Left ventricle myocardium inferior (tissue), 1 donor: Measurements from ENCODE around the gene DLX5. TPM values are rescaled to one million over a fixed set of nuclear protein-coding genes. Genes with fewer than 3 reads are reported as not detected.

Experiments
- DNase-seq: peaks from one replicate; pipeline ENCODE4 v3.0.0-alpha.2; 2020
- H3K27ac ChIP-seq: fragments of 200-600 bp; replicated peaks from 2 replicates; pipeline ENCODE4 v1.8.0; 2021
- H3K27me3 ChIP-seq: fragments of 200-600 bp; 2 replicates; pipeline ENCODE4 v1.8.0; 2021; ENCODE audit warnings: low read depth
- H3K36me3 ChIP-seq: fragments of 200-600 bp; 2 replicates; pipeline ENCODE4 v1.8.0; 2021
- H3K4me1 ChIP-seq: fragments of 200-600 bp; 2 replicates; pipeline ENCODE4 v1.8.0; 2021
- H3K4me3 ChIP-seq: fragments of 200-600 bp; 2 replicates; pipeline ENCODE4 v1.8.0; 2021; ENCODE audit warnings: mild to moderate bottlenecking, moderate library complexity
- H3K9me3 ChIP-seq: fragments of 200-600 bp; replicated peaks from 2 replicates; pipeline ENCODE4 v1.8.0; 2021
- intact Hi-C: fragments of 100-400 bp; cut with micrococcal nuclease; formaldehyde crosslinking; loops from one replicate; pipeline ENCODE4 v1.11.0; 2022
- total RNA-seq: library from RNA; stranded (reverse); fragmentation: NEBNext Ultra II Directional; extraction: Animal tissue kit (Norgen Biotek cat#: 25700); gene quantifications from one replicate; pipeline ENCODE4 v1.2.1, GENCODE V29; 2021
- TF ChIP-seq, protein P1 (sequence below): fragments of 200-600 bp; IDR thresholded peaks from 2 replicates; pipeline ENCODE4 v1.8.0; 2021; ENCODE audit warnings: antibody characterized with exemption, mild to moderate bottlenecking, borderline replicate concordance
- donor health status: DM: no; HTN: yes; CAD: no; lungs with severe emphysema.

DLX5 gene
- total RNA-seq, 1 donor from 2014 or later: not detected

DNA sequence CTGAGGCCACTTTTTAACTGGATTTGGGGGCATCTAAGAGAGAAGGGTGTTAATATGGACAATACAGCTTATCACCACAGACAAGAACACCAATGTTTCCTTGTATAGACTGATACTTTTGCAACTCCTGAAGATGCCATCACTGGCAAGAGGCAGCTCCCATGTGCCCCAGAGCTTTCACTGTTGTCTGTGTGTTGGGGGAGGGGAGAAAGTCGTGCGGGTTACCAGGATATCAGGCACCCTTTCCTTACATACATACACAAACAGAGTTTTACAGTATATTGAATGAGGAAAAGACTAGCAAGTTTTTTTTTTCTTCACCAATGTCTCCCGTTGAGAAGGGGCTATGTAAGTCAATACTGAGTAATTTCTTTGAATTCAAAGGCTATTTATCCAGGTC, 23.4 kb downstream of the DLX5 start:
- H3K4me1 ChIP-seq: peaks cover 36% of the 10 kb centered on the region
- no peak overlapping the region for H3K4me3 ChIP-seq
- no peak for DNase-seq
- H3K9me3 ChIP-seq: no peaks in the 10 kb centered on the region
- H3K36me3 ChIP-seq: no peaks in the 10 kb centered on the region
- H3K27ac ChIP-seq: no peak overlapping the region
- H3K27me3 ChIP-seq: peaks cover 100% of the 10 kb centered on the region
- TF ChIP-seq, protein P1, sequence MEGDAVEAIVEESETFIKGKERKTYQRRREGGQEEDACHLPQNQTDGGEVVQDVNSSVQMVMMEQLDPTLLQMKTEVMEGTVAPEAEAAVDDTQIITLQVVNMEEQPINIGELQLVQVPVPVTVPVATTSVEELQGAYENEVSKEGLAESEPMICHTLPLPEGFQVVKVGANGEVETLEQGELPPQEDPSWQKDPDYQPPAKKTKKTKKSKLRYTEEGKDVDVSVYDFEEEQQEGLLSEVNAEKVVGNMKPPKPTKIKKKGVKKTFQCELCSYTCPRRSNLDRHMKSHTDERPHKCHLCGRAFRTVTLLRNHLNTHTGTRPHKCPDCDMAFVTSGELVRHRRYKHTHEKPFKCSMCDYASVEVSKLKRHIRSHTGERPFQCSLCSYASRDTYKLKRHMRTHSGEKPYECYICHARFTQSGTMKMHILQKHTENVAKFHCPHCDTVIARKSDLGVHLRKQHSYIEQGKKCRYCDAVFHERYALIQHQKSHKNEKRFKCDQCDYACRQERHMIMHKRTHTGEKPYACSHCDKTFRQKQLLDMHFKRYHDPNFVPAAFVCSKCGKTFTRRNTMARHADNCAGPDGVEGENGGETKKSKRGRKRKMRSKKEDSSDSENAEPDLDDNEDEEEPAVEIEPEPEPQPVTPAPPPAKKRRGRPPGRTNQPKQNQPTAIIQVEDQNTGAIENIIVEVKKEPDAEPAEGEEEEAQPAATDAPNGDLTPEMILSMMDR: no peak
- intact Hi-C loops: no loop called here

DNA sequence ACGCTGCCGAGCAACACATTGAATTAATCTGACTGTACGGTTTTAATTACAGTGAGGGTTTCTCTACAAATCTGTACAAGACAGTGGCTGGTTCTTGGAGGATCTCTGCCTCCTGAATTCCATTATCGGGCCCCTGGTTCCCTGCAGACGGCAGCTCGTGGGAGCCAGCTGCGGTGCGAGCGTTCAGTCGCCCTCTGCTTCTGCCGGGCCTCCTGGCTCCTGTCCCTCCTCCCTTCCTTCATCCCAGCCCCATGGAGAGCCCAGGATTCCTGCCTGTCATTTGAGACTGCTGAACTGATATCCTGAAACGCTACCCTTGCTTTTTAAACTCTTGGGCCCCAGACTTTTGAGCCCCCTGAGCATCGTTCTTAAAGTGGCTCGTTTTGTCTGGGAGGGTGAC, 25.9 kb downstream of the DLX5 start:
- Histone ChIP-seq H3K27ac (no peak overlapping the region), H3K27me3 (peaks cover 100% of the 10 kb centered on the region), H3K4me1 (peaks cover 17% of the 10 kb centered on the region), H3K9me3 (no peaks in the 10 kb centered on the region), H3K4me3 (no peak overlapping the region), H3K36me3 (no peaks in the 10 kb centered on the region)
- TF ChIP-seq, protein P1: no peak
- no peak for DNase-seq
- intact Hi-C loops: no loop called here

- Histone ChIP-seq H3K36me3 (no peaks in the 10 kb centered on the region), H3K27ac (no peak overlapping the region), H3K4me3 (no peak overlapping the region), H3K4me1 (peaks cover 13% of the 10 kb centered on the region), H3K27me3 (peaks cover 100% of the 10 kb centered on the region), H3K9me3 (no peaks in the 10 kb centered on the region)
- no peak for DNase-seq
- TF ChIP-seq, protein P1: no peak
- intact Hi-C loops: no loop called here
These were observed 26.3 kb downstream of the DLX5 start for GRCh38 chr7:96998333-96998732.

GRCh38 chr7:96997512-96998032, 27.1 kb downstream of the DLX5 start:
- TF ChIP-seq, protein P1: no peak
- peaks cover 100% of the 10 kb centered on the region for H3K27me3 ChIP-seq
- H3K4me1 ChIP-seq: peaks cover 18% of the 10 kb centered on the region

DNA sequence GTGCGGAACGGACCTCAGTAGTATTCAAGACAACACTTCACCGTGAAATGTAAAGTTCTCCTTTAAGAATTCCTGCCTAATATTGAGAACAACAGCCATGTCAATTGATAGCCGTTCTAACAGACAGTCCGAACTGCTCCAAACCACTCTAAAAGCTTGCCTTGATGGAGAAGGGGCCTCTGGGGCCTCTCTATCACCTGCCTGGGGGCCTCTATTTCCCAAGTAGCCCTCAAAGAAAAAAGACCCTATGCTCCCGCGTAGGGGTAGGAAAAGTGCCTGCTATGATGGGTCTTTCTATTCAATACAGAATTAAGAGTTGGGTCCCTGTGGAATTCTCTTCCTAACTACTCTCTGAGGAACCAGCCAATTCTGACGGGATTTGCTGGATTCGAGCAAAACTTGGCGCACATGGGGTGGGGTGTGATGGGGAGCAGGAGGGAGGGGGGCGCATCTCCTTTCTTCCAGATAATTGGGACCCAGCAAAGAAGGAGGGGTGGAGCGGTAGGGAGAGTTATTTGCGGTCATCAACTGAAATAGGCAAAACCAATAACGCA, 27.6 kb downstream of the DLX5 start:
- TF ChIP-seq, protein P1: no peak
- no peaks in the 10 kb centered on the region for H3K36me3 ChIP-seq
- H3K4me3 ChIP-seq: no peak overlapping the region
- H3K9me3 ChIP-seq: no peaks in the 10 kb centered on the region
- H3K27ac ChIP-seq: no peak overlapping the region
- intact Hi-C loops: no loop called here
- H3K27me3 ChIP-seq: peaks cover 100% of the 10 kb centered on the region
- no peak for DNase-seq
- H3K4me1 ChIP-seq: peaks cover 23% of the 10 kb centered on the region

More at GRCh38 chr7:96997512-96998032, 27.1 kb downstream of the DLX5 start:
- no peak overlapping the region for H3K27ac ChIP-seq
- intact Hi-C loops: no loop called here
- H3K9me3 ChIP-seq: no peaks in the 10 kb centered on the region
- no peak for DNase-seq
- no peak overlapping the region for H3K4me3 ChIP-seq
- no peaks in the 10 kb centered on the region for H3K36me3 ChIP-seq
